Umbilical cord (tissue), 2 donors: ENCODE results near the gene ZNF438. TPM values are rescaled to one million over a fixed set of nuclear protein-coding genes. Genes with fewer than 3 reads are reported as not detected.

Experiments
- DNase-seq: peaks from one replicate; pipeline ENCODE4 v3.0.0-alpha.2; 2015; ENCODE audit warnings: low spot score
- total RNA-seq: library from RNA; depleted of rRNA; stranded (reverse); fragments of >200 nt; gene quantifications from one replicate; pipeline ENCODE4 v1.2.3, GENCODE V29; 2014; ENCODE audit warnings: low replicate concordance; ENCODE audit not compliant: insufficient read depth

ZNF438 gene
- total RNA-seq, 1 donor from 2014 or later: 8.4 TPM

GRCh38 chr10:30883751-30884150 is 147.9 kb downstream of the ZNF438 start:
- no peak for DNase-seq

GRCh38 chr10:30883116-30883515 is 148.5 kb downstream of the ZNF438 start:
- no peak for DNase-seq

- no peak for DNase-seq
These were observed 149.4 kb downstream of the ZNF438 start for GRCh38 chr10:30882281-30882680.

GRCh38 chr10:30878920-30879319 is 152.7 kb downstream of the ZNF438 start:
- DNase-seq: no peak

GRCh38 chr10:30877111-30877510 is 154.6 kb downstream of the ZNF438 start:
- no peak for DNase-seq

GRCh38 chr10:30873411-30873810 is 158.3 kb downstream of the ZNF438 start:
- no peak for DNase-seq

GRCh38 chr10:30870896-30871295 is 160.8 kb downstream of the ZNF438 start:
- DNase-seq: peak; percentile 73

GRCh38 chr10:30869566-30869965 is 162.1 kb downstream of the ZNF438 start:
- no peak for DNase-seq

GRCh38 chr10:30868611-30869010 is 163.1 kb downstream of the ZNF438 start:
- DNase-seq: no peak

GRCh38 chr10:30866896-30867295 is 164.8 kb downstream of the ZNF438 start:
- peak; percentile 70 for DNase-seq

GRCh38 chr10:30865141-30865926 is 166.3 kb downstream of the ZNF438 start:
- peak; percentile 93 for DNase-seq

GRCh38 chr10:30863516-30864210 is 168.0 kb downstream of the ZNF438 start:
- DNase-seq: no peak

- DNase-seq: peak; percentile 94
These were observed 169.2 kb downstream of the ZNF438 start for GRCh38 chr10:30862486-30862885.

- DNase-seq: no peak
These were observed 169.7 kb downstream of the ZNF438 start for GRCh38 chr10:30861976-30862375.

- no peak for DNase-seq
These were observed 170.4 kb downstream of the ZNF438 start for GRCh38 chr10:30861221-30861620.

- DNase-seq: no peak
These were observed 173.2 kb downstream of the ZNF438 start for GRCh38 chr10:30858499-30858898.

- DNase-seq: peak; percentile 89
These were observed 173.9 kb downstream of the ZNF438 start for GRCh38 chr10:30857803-30858202.

GRCh38 chr10:30855131-30855530 is 176.5 kb downstream of the ZNF438 start:
- DNase-seq: no peak

- DNase-seq: no peak
These were observed 177.0 kb downstream of the ZNF438 start for GRCh38 chr10:30854656-30855055.

- DNase-seq: no peak
These were observed 178.6 kb downstream of the ZNF438 start for GRCh38 chr10:30853066-30853465.

GRCh38 chr10:30850776-30851175 is 180.9 kb downstream of the ZNF438 start:
- no peak for DNase-seq

- no peak for DNase-seq
These were observed 182.2 kb downstream of the ZNF438 start for GRCh38 chr10:30849231-30850035.
